Measurements from ENCODE around the gene PSKH1. TPM values are rescaled to one million over a fixed set of nuclear protein-coding genes. Genes with fewer than 3 reads are reported as not detected.

The PSKH1 gene
- total RNA-seq, 4 donors from 2014 or later, result 26.4 to 60.2 (median 35.5) TPM

DNA sequence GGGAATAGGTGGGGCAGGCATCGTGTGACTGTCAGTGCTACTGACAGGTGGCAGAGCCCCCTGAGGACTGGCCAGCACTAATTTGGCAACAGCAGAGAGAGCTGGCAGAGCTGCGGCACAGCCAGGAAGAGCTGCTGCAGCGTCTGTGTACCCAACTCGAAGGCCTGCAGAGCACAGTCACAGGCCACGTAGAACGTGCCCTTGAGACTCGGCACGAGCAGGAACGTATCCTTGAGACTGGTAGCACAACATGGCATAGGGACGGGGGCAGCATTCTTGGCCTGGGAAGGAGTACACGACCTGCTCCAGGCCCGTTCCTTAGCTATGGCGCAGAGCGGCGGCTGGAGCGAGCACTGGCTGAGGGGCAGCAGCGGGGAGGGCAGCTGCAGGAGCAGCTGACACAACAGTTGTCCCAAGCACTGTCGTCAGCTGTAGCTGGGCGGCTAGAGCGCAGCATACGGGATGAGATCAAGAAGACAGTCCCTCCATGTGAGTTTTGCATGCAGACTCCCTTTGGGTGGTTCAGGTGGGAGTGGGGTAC is 11.4 kb upstream of the PSKH1 start:
- Histone ChIP-seq H3K9me3 (no peaks in the 10 kb centered on the region), H3K27me3 (no peaks in the 10 kb centered on the region), H3K27ac (peak overlapping the region in 1 of 4 donors; percentile 69), H3K4me1 (peaks cover 0 to 17% (median 0%) of the 10 kb centered on the region in 4 donors), H3K36me3 (peaks cover 0 to 93% (median 7%) of the 10 kb centered on the region in 3 donors), H3K4me3 (no peak overlapping the region)
- DNase-seq, result no peak
- TF ChIP-seq, protein P1, sequence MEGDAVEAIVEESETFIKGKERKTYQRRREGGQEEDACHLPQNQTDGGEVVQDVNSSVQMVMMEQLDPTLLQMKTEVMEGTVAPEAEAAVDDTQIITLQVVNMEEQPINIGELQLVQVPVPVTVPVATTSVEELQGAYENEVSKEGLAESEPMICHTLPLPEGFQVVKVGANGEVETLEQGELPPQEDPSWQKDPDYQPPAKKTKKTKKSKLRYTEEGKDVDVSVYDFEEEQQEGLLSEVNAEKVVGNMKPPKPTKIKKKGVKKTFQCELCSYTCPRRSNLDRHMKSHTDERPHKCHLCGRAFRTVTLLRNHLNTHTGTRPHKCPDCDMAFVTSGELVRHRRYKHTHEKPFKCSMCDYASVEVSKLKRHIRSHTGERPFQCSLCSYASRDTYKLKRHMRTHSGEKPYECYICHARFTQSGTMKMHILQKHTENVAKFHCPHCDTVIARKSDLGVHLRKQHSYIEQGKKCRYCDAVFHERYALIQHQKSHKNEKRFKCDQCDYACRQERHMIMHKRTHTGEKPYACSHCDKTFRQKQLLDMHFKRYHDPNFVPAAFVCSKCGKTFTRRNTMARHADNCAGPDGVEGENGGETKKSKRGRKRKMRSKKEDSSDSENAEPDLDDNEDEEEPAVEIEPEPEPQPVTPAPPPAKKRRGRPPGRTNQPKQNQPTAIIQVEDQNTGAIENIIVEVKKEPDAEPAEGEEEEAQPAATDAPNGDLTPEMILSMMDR (IDR thresholded peaks at IDR 0.05), result no peak
- TF ChIP-seq POLR2A (IDR thresholded peaks at IDR 0.05), result no peak

GRCh38 chr16:67882374-67883145 is 10.5 kb upstream of the PSKH1 start:
- peaks cover 0 to 85% (median 7%) of the 10 kb centered on the region in 3 donors for H3K36me3 ChIP-seq

GRCh38 chr16:67883146-67883871 is 9.7 kb upstream of the PSKH1 start:
- no peak for TF ChIP-seq POLR2A (IDR thresholded peaks at IDR 0.05)
- TF ChIP-seq, protein P1 (IDR thresholded peaks at IDR 0.05), result peak in 1 of 6 experiments; percentile 90
- Histone ChIP-seq H3K36me3 (peaks cover 0 to 77% (median 7%) of the 10 kb centered on the region in 3 donors), H3K4me3 (no peak overlapping the region), H3K9me3 (no peaks in the 10 kb centered on the region), H3K27me3 (no peaks in the 10 kb centered on the region), H3K27ac (peak overlapping the region in 2 of 4 donors; percentile 59 to 69), H3K4me1 (peaks cover 0 to 17% (median 0%) of the 10 kb centered on the region in 4 donors)
- peak in 2 of 3 donors; percentile 67 to 75 for DNase-seq

More at GRCh38 chr16:67882374-67883145, 10.5 kb upstream of the PSKH1 start:
- no peaks in the 10 kb centered on the region for H3K27me3 ChIP-seq
- H3K4me1 ChIP-seq, result peaks cover 0 to 17% (median 0%) of the 10 kb centered on the region in 4 donors
- no peak for TF ChIP-seq POLR2A (IDR thresholded peaks at IDR 0.05)
- TF ChIP-seq, protein P1 (IDR thresholded peaks at IDR 0.05), result no peak
- H3K4me3 ChIP-seq, result no peak overlapping the region
- DNase-seq, result no peak
- H3K27ac ChIP-seq, result peak overlapping the region in 2 of 4 donors; percentile 59 to 69
- H3K9me3 ChIP-seq, result no peaks in the 10 kb centered on the region

- peaks cover 0 to 72% (median 4%) of the 10 kb centered on the region in 3 donors for H3K36me3 ChIP-seq
- H3K9me3 ChIP-seq, result no peaks in the 10 kb centered on the region
- peak; percentile 74 to 85 (median 77) for DNase-seq
- no peak overlapping the region for H3K4me3 ChIP-seq
- H3K27me3 ChIP-seq, result no peaks in the 10 kb centered on the region
- peaks cover 0 to 17% (median 0%) of the 10 kb centered on the region in 4 donors for H3K4me1 ChIP-seq
- no peak for TF ChIP-seq POLR2A (IDR thresholded peaks at IDR 0.05)
- TF ChIP-seq, protein P1 (IDR thresholded peaks at IDR 0.05), result peak in 5 of 6 experiments; percentile 68 to 83 (median 77)
- H3K27ac ChIP-seq, result peak overlapping the region in 2 of 4 donors; percentile 59 to 69
Observed at GRCh38 chr16:67883872-67884261, 9.2 kb upstream of the PSKH1 start.

- H3K4me3 ChIP-seq, result no peak within 1 kb of the TSS
- no peaks in the 10 kb centered on the region for H3K27me3 ChIP-seq
- H3K36me3 ChIP-seq, result peaks cover 0 to 63% (median under 1%) of the 10 kb centered on the region in 3 donors
- peaks cover 0 to 17% (median 0%) of the 10 kb centered on the region in 4 donors for H3K4me1 ChIP-seq
- H3K27ac ChIP-seq, result peak within 1 kb of the TSS in 2 of 4 donors; percentile 59 to 69
- DNase-seq, result peak; percentile 31 to 77 (median 75)
- no peaks in the 10 kb centered on the region for H3K9me3 ChIP-seq
- TF ChIP-seq POLR2A (IDR thresholded peaks at IDR 0.05), result no peak
- TF ChIP-seq, protein P1 (IDR thresholded peaks at IDR 0.05), result no peak
Observed at GRCh38 chr16:67884684-67885083, 8.4 kb upstream of the PSKH1 start, which contains the start of gene NRN1L. TSS of gene NRN1L (plus strand) at chr16:67884885. CDS start at chr16:67884904, 19 bp downstream.

Data from Peyer's patch (tissue), 4 donors.